ENCODE data around the gene VPS26C.
"Not testable (repeated sequence)": the region's sequence is repeated elsewhere in the genome, so short reads cannot be mapped to it uniquely, and the experiment has no call there.

The VPS26C gene

DNA sequence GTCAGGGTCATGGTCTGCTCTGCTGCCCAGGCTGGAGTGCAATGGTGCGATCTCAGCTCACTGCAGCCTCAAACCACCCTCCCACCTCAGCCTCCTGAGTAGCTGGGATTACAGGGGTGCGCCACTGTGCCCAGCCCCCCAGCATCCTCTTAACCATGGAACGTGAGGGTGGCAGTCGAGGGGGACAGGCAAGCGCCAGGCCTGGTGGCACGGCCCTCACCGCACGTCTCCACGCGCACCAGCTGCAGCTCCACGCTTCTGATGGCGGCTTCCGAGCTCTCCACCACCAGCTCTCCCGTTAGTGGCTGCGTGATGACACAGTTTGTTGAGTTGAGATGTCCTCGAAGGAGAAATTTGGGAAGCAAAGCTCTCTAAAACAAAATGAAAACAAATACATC is 39.1 kb downstream of the VPS26C start:
- no peak for DNase-seq (ENCODE audit: low read depth)

GRCh38 chr21:37227071-37228002 is 39.8 kb downstream of the VPS26C start:
- DNase-seq (ENCODE audit: low read depth): no peak

DNA sequence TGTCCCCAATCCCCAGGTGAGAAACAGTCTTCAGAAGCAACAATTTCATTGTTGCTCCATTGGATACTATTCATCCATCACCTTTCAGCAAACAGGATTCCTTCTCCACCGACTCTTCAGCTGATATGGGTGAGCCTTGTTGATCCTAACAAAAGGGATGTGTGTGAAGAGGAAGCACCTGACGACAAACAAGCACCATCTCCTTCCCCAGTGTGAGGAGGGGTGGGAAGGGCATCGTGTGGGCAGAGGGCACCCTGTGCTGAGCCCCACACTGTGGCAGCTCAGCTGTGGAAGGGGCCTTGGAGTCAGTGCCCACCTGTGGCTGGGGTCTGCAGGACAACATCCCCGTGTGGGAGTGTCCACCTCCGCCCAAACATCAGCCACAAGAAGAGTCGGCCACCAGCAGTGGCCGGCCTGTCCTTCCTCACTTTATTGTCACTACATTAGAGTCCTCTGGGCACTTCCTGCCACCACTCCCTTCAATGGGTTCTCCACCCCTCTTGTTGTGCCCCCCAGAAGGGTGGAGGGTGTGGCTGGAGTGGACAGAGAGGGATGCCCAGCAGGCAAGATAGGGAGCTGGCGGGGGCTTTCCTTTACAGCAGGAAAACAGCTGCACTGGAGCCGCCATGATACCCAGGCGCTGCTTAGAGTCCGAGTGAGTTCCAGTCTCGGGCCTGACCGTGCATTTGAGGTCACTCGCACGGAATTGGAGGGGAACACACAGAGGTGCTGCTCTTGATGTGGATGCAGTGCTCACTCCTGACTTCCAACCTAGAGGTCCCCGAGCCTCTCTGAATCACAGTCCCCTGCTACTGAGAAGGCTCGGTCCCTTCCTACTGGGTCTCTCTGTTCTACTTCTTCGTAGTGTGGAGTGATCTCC is 40.9 kb downstream of the VPS26C start:
- no peak for DNase-seq (ENCODE audit: low read depth)

DNA sequence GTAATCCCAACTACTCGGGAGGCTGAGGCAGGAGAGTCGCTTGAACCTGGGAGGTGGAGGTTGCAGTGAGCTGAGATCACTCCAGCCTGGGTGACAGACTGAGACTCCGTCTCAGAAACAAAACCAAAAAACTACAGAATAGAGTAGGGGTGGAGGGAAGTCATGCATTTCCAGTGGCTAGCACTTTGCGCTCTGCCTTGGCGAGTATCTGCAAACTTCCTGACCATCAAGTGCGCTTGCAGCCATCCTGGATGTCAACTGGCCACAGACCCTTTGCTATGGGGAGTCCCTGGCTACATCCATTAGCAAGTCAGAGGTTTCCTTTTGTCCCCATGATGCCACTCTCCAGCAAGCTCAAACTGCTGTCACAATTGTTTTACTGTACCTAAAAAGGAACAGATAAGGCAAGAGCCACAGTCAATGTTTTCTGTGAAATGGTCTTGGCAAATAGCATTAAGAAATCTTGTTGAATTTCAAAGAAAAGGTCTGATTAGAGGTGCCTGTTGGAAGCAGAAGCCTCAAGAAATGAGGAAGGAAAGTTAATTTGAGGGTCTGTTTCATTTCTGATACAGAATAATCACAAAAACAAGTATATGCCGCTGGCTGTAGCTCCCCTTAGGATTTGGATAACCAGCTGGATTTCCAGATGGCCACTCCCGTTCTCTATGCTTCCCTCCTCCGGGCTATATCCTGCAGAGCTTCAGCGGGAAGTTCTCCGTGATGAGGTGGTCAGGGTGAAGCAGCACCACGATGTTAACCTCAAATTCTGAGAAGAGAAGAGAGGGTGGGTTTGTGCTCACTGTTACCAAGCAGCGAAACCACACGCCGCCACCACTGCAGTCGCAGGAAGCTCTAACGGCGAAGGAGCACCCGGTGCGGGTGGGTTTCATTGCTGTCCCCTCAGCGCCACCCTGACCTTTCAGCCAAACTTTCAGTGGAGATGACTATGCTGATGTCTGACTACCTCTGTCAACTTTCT is 42.0 kb downstream of the VPS26C start:
- peak; percentile 32 for DNase-seq (ENCODE audit: low read depth)

- no peak for DNase-seq (ENCODE audit: low read depth)
Measured at GRCh38 chr21:37223804-37224345, 43.3 kb downstream of the VPS26C start.

DNA sequence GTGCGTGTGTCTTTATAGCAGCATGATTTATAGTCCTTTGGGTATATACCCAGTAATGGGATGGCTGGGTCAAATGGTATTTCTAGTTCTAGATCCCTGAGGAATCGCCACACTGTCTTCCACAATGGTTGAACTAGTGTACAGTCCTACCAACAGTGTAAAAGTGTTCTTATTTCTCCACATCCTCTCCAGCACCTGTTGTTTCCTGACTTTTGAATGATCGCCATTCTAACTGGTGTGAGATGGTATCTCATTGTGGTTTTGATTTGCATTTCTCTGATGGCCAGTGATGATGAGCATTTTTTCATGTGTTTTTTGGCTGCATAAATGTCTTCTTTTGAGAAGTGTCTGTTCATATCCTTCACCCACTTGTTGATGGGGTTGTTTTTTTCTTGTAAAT is 44.9 kb downstream of the VPS26C start:
- not testable (repeated sequence) for DNase-seq (ENCODE audit: low read depth)

- DNase-seq (ENCODE audit: low read depth): peak; percentile 88
Measured at GRCh38 chr21:37220981-37221664, 46.0 kb downstream of the VPS26C start.

GRCh38 chr21:37220433-37220980 is 46.6 kb downstream of the VPS26C start:
- peak; percentile 6 for DNase-seq (ENCODE audit: low read depth)

- DNase-seq (ENCODE audit: low read depth): no peak
Measured at GRCh38 chr21:37219761-37220432, 47.2 kb downstream of the VPS26C start.

DNA sequence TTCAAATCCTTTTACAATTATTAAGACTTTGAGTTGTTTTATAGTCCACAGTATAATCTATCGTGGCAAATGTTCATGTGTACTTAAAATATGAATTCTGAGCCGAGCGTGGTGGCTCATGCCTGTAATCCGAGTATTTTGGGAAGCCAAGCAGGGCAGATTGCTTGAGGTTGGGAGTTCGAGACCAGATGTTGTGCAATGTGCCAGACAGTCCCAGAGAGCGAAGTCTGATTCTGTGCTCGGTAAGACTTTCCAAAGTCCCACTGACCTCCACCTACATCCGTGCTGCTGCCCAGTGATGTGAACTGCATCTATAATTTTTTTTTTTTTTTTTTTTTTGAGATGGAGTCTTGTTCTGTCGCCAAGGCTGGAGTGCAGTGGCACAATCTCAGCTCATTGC is 52.2 kb downstream of the VPS26C start:
- no peak for DNase-seq (ENCODE audit: low read depth)

- no peak for DNase-seq (ENCODE audit: low read depth)
Measured at GRCh38 chr21:37210799-37211198, 56.3 kb downstream of the VPS26C start.

DNA sequence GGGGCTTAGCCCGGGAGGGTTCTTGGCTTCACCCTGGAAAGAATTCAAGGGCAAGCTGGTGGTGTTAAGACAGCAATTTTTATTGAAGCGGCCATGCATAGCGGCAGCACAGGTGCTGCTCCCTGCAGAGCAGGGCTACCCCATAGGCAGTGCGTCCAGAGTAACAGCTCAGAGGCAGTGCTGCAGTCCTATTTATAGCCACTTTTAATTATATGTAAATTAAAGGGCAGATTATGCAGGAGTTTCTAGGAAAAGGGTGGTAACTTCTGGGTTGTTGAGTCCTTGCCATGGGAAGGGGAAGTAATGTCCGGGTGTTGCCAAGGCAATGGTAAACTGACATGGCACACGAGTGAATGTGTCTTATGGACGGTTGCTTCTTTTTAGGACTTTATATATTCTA is 57.0 kb downstream of the VPS26C start:
- no peak for DNase-seq (ENCODE audit: low read depth)

- no peak for DNase-seq (ENCODE audit: low read depth)
Measured at GRCh38 chr21:37208741-37209225, 58.4 kb downstream of the VPS26C start.

DNA sequence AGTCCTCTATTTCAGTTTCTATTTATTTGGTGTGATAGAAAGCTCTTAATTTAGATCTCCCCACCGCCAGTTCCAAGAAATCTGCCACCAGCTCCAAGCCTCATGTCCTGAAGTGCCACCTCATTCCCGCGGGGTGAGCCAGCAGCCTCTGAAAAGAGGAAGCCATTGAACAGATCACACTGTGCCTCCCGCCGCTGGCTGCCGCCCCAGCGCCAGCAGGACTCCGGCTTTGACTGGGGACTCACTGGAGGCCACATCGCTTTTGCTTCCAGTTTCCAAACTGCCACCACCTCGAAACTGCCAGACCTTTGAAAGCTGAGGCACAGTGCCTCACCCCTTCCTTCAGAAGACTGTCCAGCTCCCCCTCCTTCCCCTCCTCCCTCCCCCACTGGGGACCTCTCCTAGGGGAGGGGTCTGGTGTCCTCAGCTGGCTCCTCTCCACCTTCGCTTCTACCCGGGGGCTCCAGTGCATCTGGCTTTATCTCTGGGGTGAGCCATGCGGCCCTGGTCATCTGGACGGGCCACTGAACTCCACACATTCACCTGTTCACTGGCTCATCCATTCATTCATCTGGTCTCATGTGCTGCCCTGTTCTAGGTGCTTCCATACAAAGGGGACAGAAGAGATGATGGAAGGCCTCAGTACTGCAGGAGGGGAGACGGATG is 58.9 kb downstream of the VPS26C start:
- no peak for DNase-seq (ENCODE audit: low read depth)

GRCh38 chr21:37207441-37208009 is 59.6 kb downstream of the VPS26C start:
- no peak for DNase-seq (ENCODE audit: low read depth)

- DNase-seq (ENCODE audit: low read depth): no peak
Measured at GRCh38 chr21:37206496-37206895, 60.6 kb downstream of the VPS26C start.

DNA sequence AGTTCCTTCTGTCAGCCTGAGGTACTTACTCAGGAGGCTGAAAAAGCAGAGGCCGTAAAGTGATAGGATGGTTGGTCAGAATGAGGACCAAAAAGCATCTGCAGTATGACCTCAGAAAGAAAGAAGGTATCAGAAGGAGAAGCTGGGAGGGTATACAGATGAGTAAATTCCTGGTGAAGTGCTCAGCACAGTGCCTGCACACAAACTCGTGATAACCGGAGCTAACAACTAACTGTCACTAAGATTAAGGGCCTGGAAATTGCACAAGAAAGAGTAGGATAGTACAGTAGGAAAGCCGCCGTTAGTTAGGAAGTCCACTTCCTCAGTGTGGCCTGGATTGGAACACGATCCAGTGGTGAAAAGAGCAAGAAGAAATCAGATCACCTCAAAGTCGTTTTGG is 62.6 kb downstream of the VPS26C start:
- no peak for DNase-seq (ENCODE audit: low read depth)

GRCh38 chr21:37202221-37203110 is 64.7 kb downstream of the VPS26C start:
- no peak for DNase-seq (ENCODE audit: low read depth)
